Panc1 (cell line): ENCODE measurements around the gene PROK1. TPM values are rescaled to one million over a fixed set of nuclear protein-coding genes. Genes with fewer than 3 reads are reported as not detected.

ENCODE experiments used
- ATAC-seq: fragments of 200-7000 bp; cut with Tn5 transposase; 2 replicates; pipeline ENCODE4 v1.9.1; 2020; ENCODE audit warnings: mild to moderate bottlenecking, moderate library complexity
- BruUV-seq: library from RNA; stranded (reverse); fragments of 400-500 nt; replicated peaks from 2 replicates; lab custom pipeline; 2021; lab: Mats Ljungman, UMichigan
- CTCF ChIA-PET: fragments of 300-600 bp; sonication (Branson Sonifier 250); formaldehyde crosslinking; loops from one replicate; lab custom pipeline; 2022; ENCODE audit warnings: antibody characterized with exemption; lab: Charles Lee
- POLR2A ChIA-PET: fragments of 300-600 bp; sonication (Branson Sonifier 250); formaldehyde crosslinking; loops from one replicate; lab custom pipeline; 2022; ENCODE audit warnings: antibody characterized with exemption; lab: Charles Lee
- DNase-seq: peaks from one replicate; pipeline ENCODE4 v3.0.0-alpha.2; 2010; ENCODE audit warnings: low read depth, low spot score
- H3K27ac ChIP-seq: 2 replicates; pipeline ENCODE4 v1.5.1; 2011; ENCODE audit warnings: mild to moderate bottlenecking, low read length, inconsistent platforms
- H3K27me3 ChIP-seq: fragments of 200-500 bp; sonication (Bioruptor generic); 2 replicates; pipeline ENCODE4 v1.6.0; 2014; ENCODE audit warnings: low read length, inconsistent platforms; ENCODE audit not compliant: control insufficient read depth, insufficient read depth
- H3K36me3 ChIP-seq: fragments of 200-500 bp; sonication (Bioruptor generic); 2 replicates; pipeline ENCODE4 v1.5.1; 2014; ENCODE audit warnings: inconsistent platforms, mild to moderate bottlenecking, low read length, moderate library complexity; ENCODE audit not compliant: control insufficient read depth, insufficient read depth
- H3K4me1 ChIP-seq: 2 replicates; pipeline ENCODE4 v1.5.1; 2011; ENCODE audit warnings: inconsistent platforms, mild to moderate bottlenecking, low read length, moderate library complexity; ENCODE audit not compliant: control insufficient read depth, insufficient read depth
- H3K4me3 ChIP-seq, 2 experiments: 2 replicates each; pipeline ENCODE4 v1.5.1; 2011 to 2012; ENCODE audit warnings: low read depth in 2 of 2, low read length in 2 of 2, mild to moderate bottlenecking in 2 of 2, inconsistent platforms in 1 of 2, moderate library complexity in 1 of 2
- H3K9me3 ChIP-seq: fragments of 200-500 bp; sonication (Bioruptor generic); 2 replicates; pipeline ENCODE4 v1.5.1; 2014; ENCODE audit warnings: low read depth, mild to moderate bottlenecking, inconsistent platforms, low read length, moderate library complexity; ENCODE audit not compliant: control insufficient read depth, insufficient read depth
- POLR2AphosphoS5 ChIP-seq: IDR thresholded peaks from 2 replicates; pipeline ENCODE4 v1.6.1; 2012; ENCODE audit warnings: mild to moderate bottlenecking, low read depth, low read length, moderate library complexity
- REST ChIP-seq, 2 experiments: IDR thresholded peaks; 2 replicates each; pipeline ENCODE4 v1.6.1; 2011 to 2012; ENCODE audit warnings: low read depth in 2 of 2, control low read depth in 1 of 2, low read length in 1 of 2, mild to moderate bottlenecking in 1 of 2, moderate library complexity in 1 of 2; ENCODE audit not compliant: insufficient read depth in 1 of 2
- SIN3A ChIP-seq: IDR thresholded peaks from 2 replicates; pipeline ENCODE4 v1.6.1; 2012; ENCODE audit warnings: low read depth, mild to moderate bottlenecking, low read length, moderate library complexity, borderline replicate concordance; ENCODE audit not compliant: insufficient read depth
- TCF7L2 ChIP-seq: IDR thresholded peaks from 2 replicates; pipeline ENCODE4 v1.6.1; 2011; ENCODE audit warnings: mild to moderate bottlenecking, low read depth, low read length, inconsistent platforms
- in situ Hi-C: cut with HindIII; loops from 2 replicates; pipeline ENCODE4 v1.10.0; 2016; ENCODE audit warnings: low sequenced_read_pairs, low pct_unique_long_range_greater_than_20kb
- intact Hi-C: fragments of 100-400 bp; cut with micrococcal nuclease; formaldehyde crosslinking; loops from one replicate; pipeline ENCODE4 v1.10.0; 2022; ENCODE audit not compliant: unreplicated experiment
- total RNA-seq: library from RNA; stranded (reverse); gene quantifications from one replicate; pipeline ENCODE4 v1.2.1, GENCODE V29; 2021; ENCODE audit not compliant: unreplicated experiment
- TF ChIP-seq, protein P1 (sequence below): fragments of 450-650 bp; IDR thresholded peaks from 2 replicates; pipeline ENCODE4 v1.5.1; 2017; ENCODE audit warnings: mild to moderate bottlenecking

PROK1 gene
- total RNA-seq, 1 experiment from 2014 or later = not detected

DNA sequence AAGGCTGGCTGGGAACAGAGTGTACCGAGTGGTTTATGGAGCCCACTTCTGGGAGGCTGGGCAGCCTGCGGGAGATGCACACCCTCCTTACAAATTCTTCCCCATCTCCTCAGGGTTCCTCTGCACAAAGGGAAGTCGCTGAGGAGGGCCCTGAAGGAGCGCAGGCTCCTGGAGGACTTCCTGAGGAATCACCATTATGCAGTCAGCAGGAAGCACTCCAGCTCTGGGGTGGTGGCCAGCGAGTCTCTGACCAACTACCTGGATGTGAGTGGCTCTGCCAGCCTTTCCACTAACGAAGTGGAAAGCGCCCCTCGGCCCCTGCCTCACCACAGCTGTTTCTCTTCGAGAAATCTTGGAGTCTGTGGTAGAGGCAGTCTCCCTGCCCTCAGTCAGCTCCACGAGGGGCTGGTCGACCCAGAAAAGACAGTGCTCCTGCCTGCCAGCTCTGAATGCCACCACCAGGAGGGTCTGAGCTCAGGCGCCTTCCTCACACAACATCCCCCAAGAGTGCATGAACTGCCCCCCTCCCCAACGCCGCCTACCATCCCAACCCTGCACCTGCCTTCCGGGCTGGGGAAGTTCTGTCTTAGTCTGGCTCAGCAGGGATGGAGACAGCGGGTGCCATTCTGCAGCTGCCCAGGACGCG lies 31.8 kb downstream of the PROK1 start:
- ATAC-seq = no peak
- no TSS peak for BruUV-seq
- Histone ChIP-seq H3K4me3 (no peak overlapping the region), H3K36me3 (no peaks in the 10 kb centered on the region), H3K9me3 (no peaks in the 10 kb centered on the region), H3K27ac (no peak overlapping the region), H3K4me1 (0 out of 2 replicates have a peak, but pooled peaks cover 2% of the 10 kb centered on the region), H3K27me3 (no peaks in the 10 kb centered on the region)
- no peak for DNase-seq
- intact Hi-C loops (no loop called here), in situ Hi-C loops (no loop called here)
- CTCF ChIA-PET = no interaction called here
- TF ChIP-seq TCF7L2 (no peak), REST (IDR thresholded peaks at IDR 0.05; ENCODE audit: insufficient read depth in 1 of 2, low read depth in 2 of 2, low read length in 1 of 2) (no peak), SIN3A (no peak)
- TF ChIP-seq, protein P1, sequence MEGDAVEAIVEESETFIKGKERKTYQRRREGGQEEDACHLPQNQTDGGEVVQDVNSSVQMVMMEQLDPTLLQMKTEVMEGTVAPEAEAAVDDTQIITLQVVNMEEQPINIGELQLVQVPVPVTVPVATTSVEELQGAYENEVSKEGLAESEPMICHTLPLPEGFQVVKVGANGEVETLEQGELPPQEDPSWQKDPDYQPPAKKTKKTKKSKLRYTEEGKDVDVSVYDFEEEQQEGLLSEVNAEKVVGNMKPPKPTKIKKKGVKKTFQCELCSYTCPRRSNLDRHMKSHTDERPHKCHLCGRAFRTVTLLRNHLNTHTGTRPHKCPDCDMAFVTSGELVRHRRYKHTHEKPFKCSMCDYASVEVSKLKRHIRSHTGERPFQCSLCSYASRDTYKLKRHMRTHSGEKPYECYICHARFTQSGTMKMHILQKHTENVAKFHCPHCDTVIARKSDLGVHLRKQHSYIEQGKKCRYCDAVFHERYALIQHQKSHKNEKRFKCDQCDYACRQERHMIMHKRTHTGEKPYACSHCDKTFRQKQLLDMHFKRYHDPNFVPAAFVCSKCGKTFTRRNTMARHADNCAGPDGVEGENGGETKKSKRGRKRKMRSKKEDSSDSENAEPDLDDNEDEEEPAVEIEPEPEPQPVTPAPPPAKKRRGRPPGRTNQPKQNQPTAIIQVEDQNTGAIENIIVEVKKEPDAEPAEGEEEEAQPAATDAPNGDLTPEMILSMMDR = no peak
- POLR2A ChIA-PET = no interaction called here

- ATAC-seq (no peak), DNase-seq (no peak)
- H3K27me3 ChIP-seq = no peaks in the 10 kb centered on the region
- in situ Hi-C loops = no loop called here
- CTCF ChIA-PET = no interaction called here
- H3K27ac ChIP-seq = no peak overlapping the region
- intact Hi-C loops = no loop called here
- no peak overlapping the region for H3K4me3 ChIP-seq
- TF ChIP-seq REST (IDR thresholded peaks at IDR 0.05; ENCODE audit: insufficient read depth in 1 of 2, low read depth in 2 of 2, low read length in 1 of 2) = no peak
- TF ChIP-seq TCF7L2 = no peak
- TF ChIP-seq, protein P1 = no peak
- TF ChIP-seq SIN3A = no peak
- TF ChIP-seq POLR2AphosphoS5 = no peak
- no peaks in the 10 kb centered on the region for H3K9me3 ChIP-seq
- H3K36me3 ChIP-seq = no peaks in the 10 kb centered on the region
- 0 out of 2 replicates have a peak, but pooled peaks cover 2% of the 10 kb centered on the region for H3K4me1 ChIP-seq
- no TSS peak for BruUV-seq
- POLR2A ChIA-PET = no interaction called here
Observed at GRCh38 chr1:110483308-110483685, 32.3 kb downstream of the PROK1 start.
